ENCODE data around the gene PRSS53. TPM values are rescaled to one million over a fixed set of nuclear protein-coding genes. Genes with fewer than 3 reads are reported as not detected.

PRSS53 gene
- total and polyA plus RNA-seq, 3 donors from 2014 or later = 1.1 to 6.1 (median 2.7) TPM

DNA sequence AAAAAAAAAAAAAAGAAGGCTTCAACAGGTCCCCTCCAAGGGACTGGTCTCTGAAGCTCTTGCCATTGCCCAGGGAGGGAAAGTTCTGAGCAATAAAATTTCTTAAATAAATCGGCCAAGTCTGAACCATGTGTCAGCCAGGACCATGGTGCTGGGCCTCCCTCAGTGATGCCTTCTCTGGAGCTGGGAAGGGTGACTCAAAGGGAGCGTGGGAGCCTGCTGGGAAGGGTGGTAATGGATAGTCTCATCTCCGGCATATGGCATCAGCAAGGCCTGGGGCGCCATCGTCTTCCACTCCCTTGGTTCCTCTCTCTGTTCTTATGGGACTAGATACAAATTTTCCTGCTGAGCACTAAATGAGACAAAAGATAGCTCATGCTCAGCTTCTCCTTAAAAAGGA is 3.6 kb upstream of the PRSS53 start:
- no peak for TF ChIP-seq POLR2A (IDR thresholded peaks at IDR 0.05)
- TF ChIP-seq, protein P1, sequence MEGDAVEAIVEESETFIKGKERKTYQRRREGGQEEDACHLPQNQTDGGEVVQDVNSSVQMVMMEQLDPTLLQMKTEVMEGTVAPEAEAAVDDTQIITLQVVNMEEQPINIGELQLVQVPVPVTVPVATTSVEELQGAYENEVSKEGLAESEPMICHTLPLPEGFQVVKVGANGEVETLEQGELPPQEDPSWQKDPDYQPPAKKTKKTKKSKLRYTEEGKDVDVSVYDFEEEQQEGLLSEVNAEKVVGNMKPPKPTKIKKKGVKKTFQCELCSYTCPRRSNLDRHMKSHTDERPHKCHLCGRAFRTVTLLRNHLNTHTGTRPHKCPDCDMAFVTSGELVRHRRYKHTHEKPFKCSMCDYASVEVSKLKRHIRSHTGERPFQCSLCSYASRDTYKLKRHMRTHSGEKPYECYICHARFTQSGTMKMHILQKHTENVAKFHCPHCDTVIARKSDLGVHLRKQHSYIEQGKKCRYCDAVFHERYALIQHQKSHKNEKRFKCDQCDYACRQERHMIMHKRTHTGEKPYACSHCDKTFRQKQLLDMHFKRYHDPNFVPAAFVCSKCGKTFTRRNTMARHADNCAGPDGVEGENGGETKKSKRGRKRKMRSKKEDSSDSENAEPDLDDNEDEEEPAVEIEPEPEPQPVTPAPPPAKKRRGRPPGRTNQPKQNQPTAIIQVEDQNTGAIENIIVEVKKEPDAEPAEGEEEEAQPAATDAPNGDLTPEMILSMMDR (IDR thresholded peaks at IDR 0.05) = no peak
- Histone ChIP-seq H3K4me3 (no peak overlapping the region), H3K27ac (no peak overlapping the region), H3K9me3 (no peaks in the 10 kb centered on the region), H3K4me1 (peaks cover 6% of the 10 kb centered on the region), H3K36me3 (ENCODE audit: low read depth, missing control alignments) (no peaks in the 10 kb centered on the region), H3K27me3 (no peaks in the 10 kb centered on the region)
- DNase-seq = no peak
- intact Hi-C loops (cut with DNase I; ENCODE audit: low total_unique reads) = no loop called here
- WGBS, 2 donors = 84 to 89% methylated on average over 5 of the region's 5 CpGs

DNA sequence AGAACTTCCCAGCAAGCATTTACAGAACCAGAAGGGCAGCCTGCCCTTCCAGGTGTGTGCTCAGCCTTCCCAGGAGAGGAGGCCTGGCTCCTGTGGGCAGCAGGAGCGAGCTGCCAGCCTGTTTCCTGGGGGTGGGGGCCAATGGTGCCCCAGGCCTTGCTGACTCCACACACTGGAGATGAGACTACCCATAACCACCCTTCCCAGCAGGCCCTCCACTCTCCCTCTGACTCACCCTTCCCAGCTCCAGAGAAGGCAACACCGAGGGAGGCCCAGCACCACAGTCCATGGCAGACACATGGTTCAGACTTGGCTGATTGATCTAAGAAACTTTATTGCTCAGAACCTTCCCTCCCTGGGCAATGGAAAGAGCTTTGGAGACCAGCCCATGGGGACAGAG is 1.8 kb upstream of the PRSS53 start:
- no peaks in the 10 kb centered on the region for H3K9me3 ChIP-seq
- no peak overlapping the region for H3K4me3 ChIP-seq
- H3K27ac ChIP-seq = no peak overlapping the region
- intact Hi-C loops (cut with DNase I; ENCODE audit: low total_unique reads) = no loop called here
- no peak for DNase-seq
- no peaks in the 10 kb centered on the region for H3K36me3 ChIP-seq (ENCODE audit: low read depth, missing control alignments)
- H3K27me3 ChIP-seq = no peaks in the 10 kb centered on the region
- TF ChIP-seq POLR2A (IDR thresholded peaks at IDR 0.05) = no peak
- TF ChIP-seq, protein P1 (IDR thresholded peaks at IDR 0.05) = no peak
- WGBS, 2 donors = 95 to 100% methylated on average over 1 to 2 of the region's 2 CpGs
- peaks cover 6% of the 10 kb centered on the region for H3K4me1 ChIP-seq

DNA sequence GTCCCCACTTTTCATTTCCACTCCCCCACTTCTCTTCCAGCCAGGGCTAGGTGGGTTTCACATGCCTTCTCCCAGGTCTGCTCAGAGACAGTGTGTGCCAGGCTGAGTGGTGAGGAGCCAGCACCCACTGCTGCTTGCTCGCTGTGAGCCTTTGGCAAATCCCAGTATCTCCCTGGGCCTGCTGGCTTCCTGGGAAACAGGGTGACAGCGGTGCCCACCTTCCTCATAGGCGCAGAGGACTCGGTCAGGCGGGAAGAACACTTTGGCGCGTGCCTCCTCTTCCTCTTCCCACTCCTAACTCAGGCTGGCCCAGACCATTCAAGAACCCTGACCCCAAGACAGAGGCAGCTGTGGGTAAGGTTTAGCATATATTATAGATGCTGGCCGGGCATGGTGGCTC is 456 bp upstream of the PRSS53 start:
- peaks cover 13% of the 10 kb centered on the region for H3K4me1 ChIP-seq
- H3K36me3 ChIP-seq (ENCODE audit: low read depth, missing control alignments) = no peaks in the 10 kb centered on the region
- TF ChIP-seq POLR2A (IDR thresholded peaks at IDR 0.05) = no peak
- TF ChIP-seq, protein P1 (IDR thresholded peaks at IDR 0.05) = no peak
- intact Hi-C loops (cut with DNase I; ENCODE audit: low total_unique reads) = loop anchor here (10.0 kb wide), 1 partner anchor 56 kb away; no protein-coding TSS in a partner anchor
- no peak for DNase-seq
- H3K27ac ChIP-seq = no peak overlapping the region
- no peaks in the 10 kb centered on the region for H3K27me3 ChIP-seq
- no peaks in the 10 kb centered on the region for H3K9me3 ChIP-seq
- no peak overlapping the region for H3K4me3 ChIP-seq
- 96% methylated on average over 8 of the region's 8 CpGs for WGBS, 2 donors

DNA sequence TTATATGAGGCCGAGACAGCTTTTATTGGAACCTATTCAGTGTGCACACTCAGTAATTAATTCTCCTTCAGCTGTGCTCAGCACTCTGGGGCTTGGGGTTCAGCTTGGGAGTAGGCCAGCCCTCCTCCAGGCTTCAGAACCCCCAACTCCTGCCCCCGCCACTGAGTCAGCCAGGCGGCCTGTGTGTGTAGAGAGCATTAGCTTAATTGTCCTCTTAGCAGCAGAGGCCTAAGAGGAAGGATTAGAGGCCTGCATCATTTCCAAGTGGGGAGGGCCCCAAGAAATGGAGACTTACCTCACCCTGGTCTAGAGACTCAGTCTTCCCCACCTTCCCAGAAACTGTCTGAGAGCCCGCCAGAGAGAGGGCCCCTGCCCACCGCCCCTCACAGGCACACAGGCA is 772 bp downstream of the PRSS53 start:
- WGBS, 2 donors = 75 to 92% methylated on average over 3 to 5 of the region's 5 CpGs

DNA sequence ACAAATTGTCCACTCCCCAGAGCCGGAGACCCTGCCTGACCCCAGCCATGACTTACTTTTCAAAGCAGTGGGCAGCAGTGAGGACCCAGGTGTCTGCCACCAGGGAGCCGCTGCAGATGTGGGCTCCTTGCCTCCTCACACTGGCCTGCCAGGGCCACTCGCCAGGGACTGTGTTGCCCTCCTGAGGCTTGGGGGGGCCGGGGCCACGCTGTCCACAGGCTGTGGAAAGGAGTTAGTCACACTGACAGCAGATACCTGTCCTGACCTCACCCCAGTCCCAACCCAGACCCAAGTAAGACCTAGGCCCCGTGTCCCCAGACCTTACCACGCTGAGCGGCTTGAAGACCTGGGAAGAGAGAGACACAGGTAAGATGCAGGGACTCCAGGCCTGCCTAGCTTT is 1.3 kb downstream of the PRSS53 start:
- TF ChIP-seq POLR2A (IDR thresholded peaks at IDR 0.05) = no peak
- TF ChIP-seq, protein P1 (IDR thresholded peaks at IDR 0.05) = no peak
- WGBS, 2 donors = 85 to 98% methylated on average over 4 to 8 of the region's 8 CpGs
- H3K4me3 ChIP-seq = no peak overlapping the region
- H3K4me1 ChIP-seq = peaks cover 22% of the 10 kb centered on the region
- H3K27me3 ChIP-seq = no peaks in the 10 kb centered on the region
- H3K27ac ChIP-seq = no peak overlapping the region
- no peaks in the 10 kb centered on the region for H3K9me3 ChIP-seq
- intact Hi-C loops (cut with DNase I; ENCODE audit: low total_unique reads) = loop anchor here (10.0 kb wide), 1 partner anchor 57 kb away; no protein-coding TSS in a partner anchor
- H3K36me3 ChIP-seq (ENCODE audit: low read depth, missing control alignments) = no peaks in the 10 kb centered on the region
- no peak for DNase-seq

More for the DNA sequence above, 772 bp downstream of the PRSS53 start:
- Histone ChIP-seq H3K27me3 (no peaks in the 10 kb centered on the region), H3K9me3 (no peaks in the 10 kb centered on the region), H3K27ac (no peak overlapping the region), H3K4me3 (no peak overlapping the region), H3K36me3 (ENCODE audit: low read depth, missing control alignments) (no peaks in the 10 kb centered on the region), H3K4me1 (peaks cover 19% of the 10 kb centered on the region)
- no peak for TF ChIP-seq POLR2A (IDR thresholded peaks at IDR 0.05)
- TF ChIP-seq, protein P1 (IDR thresholded peaks at IDR 0.05) = no peak
- no peak for DNase-seq
- intact Hi-C loops (cut with DNase I; ENCODE audit: low total_unique reads) = loop anchor here (10.0 kb wide), 1 partner anchor 57 kb away; no protein-coding TSS in a partner anchor

All from testis (tissue), 3 donors.